ENCODE data around the gene MYLK. TPM values are rescaled to one million over a fixed set of nuclear protein-coding genes. Genes with fewer than 3 reads are reported as not detected.
"Not testable (repeated sequence)": the region's sequence is repeated elsewhere in the genome, so short reads cannot be mapped to it uniquely, and the experiment has no call there.

MYLK gene
- 51.1 TPM for total RNA-seq

DNA sequence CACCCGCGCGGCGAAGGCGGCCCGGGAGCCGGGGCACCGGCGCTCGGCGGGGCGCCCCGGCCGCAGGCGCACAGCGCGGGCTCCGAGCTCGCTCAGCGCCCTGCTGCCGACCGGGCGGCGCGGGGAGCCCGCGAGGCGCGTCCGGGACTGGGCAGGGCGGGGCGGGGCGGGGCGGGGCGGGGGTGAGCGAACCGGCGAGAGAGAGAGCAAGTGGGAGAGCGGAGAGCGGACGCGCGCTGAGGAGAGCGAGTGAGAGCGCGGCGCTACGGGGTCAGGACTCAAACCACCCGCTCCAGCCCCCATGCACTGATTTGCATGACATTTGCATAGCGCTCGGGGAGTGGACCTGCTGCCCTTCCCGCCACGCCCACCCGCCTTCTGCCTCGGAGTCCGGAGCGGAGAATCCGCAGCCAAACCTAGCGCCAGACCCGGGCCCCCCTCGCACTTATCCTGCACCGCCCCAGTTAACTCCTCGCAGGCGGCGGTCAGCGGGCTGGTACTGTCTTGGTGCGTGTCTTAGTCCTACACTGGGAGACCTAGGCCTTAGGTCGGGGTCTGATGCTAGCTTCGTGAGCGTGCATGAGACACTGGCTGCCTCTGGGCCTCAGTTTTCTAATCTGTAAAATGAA lies at the start of gene MYLK:
Gene MYLK (minus strand): TSS at position 130 of the 629 bp plus-strand sequence. CDS start 90,491 bp downstream, outside the sequence.
- ATAC-seq = peak; percentile 85
- peak; percentile 70 for DNase-seq (ENCODE audit: low spot score)
- intact Hi-C loops (cut with DNase I) = no loop called here

DNA sequence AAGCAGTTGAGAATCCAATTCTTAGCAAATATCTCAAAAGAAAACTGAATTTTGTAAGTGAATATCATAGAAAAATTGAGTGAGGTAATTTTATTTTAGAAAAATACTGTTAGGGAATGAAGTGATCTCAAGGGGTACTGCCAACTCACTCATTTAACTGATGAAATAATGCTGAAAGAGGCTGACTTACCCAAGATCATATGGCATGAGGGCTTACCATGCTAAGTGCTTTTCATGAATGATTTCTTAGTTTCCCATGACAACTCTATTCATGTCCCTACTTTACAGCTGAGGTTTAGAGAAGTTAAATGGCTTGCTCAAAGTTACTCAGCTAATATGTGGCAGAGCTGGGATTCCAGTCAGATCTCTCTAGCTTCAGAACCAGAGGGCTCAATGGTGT lies 46.3 kb upstream of the MYLK start:
- intact Hi-C loops (cut with DNase I) = no loop called here
- no peak for DNase-seq (ENCODE audit: low spot score)
- ATAC-seq = no peak

DNA sequence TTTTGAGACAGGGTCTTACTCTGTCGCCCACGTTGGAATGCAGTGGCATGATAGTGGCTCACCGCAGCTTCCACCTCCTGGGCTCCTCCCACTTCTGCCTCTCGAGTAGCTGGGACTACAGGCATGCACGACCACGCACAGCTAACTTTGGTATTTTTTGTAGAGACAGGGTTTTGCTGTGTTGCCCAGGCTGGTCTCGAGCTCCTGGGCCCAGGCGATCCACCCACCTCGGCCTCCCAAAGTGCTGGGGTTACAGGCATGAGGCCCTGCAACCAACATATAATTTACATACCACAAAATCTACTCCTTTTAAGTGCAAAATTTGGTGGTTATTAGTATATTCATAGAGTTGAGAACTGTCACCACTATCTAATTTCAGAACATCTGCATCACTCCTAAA lies 45.2 kb upstream of the MYLK start:
- ATAC-seq (no peak), DNase-seq (ENCODE audit: low spot score) (no peak)
- intact Hi-C loops (cut with DNase I) = no loop called here

- no peak for ATAC-seq
- no peak for DNase-seq (ENCODE audit: low spot score)
- intact Hi-C loops (cut with DNase I) = no loop called here
These were observed 42.3 kb upstream of the MYLK start for GRCh38 chr3:123926396-123926795.

DNA sequence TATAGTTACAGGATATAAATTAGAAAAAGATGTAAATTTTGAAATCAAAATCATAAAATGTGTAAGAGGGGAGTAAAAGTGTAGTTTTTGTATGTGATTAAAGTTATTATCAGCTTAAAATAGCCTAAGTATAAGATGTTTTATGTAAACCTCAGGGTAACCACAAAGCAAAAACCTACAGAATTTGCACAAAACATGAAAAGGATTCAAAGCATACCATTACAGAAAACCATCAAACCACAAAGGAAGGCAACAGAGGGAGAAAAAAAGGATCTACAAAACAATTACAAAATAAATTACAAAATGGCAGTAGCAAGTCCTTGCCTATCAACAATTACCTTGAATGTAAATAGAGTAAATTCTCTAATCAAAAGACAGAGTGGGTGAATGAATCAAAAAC lies 36.7 kb upstream of the MYLK start:
- intact Hi-C loops (cut with DNase I) = no loop called here
- DNase-seq (ENCODE audit: low spot score) (no peak), ATAC-seq (no peak)

GRCh38 chr3:123920383-123920782 lies 36.3 kb upstream of the MYLK start:
- DNase-seq (ENCODE audit: low spot score) (no peak), ATAC-seq (no peak)
- intact Hi-C loops (cut with DNase I) = no loop called here

- intact Hi-C loops (cut with DNase I) = no loop called here
- DNase-seq (ENCODE audit: low spot score) (no peak), ATAC-seq (no peak)
These were observed 35.2 kb upstream of the MYLK start for GRCh38 chr3:123919353-123919752.

DNA sequence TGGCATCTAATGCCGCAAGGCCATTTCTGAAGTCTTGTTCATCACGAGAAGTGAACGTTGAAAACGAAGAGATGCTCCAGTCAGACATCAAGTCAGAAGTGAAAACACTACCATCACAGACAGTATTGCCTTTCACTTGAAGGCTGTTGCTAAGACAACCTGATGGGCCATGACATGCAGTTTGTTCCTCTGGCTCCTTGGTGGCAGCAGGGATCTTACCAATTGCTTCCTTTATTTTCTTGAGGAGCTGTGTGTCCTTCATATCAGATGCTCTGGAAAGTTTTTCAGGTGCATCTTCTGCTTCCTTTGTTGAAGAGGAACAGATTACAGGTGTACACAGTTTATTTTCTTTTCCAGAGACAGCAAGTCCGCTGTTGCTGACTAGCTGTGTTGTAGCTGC lies 30.7 kb upstream of the MYLK start:
- DNase-seq (ENCODE audit: low spot score) (no peak), ATAC-seq (no peak)
- intact Hi-C loops (cut with DNase I) = no loop called here

- intact Hi-C loops (cut with DNase I) = no loop called here
- no peak for DNase-seq (ENCODE audit: low spot score)
- no peak for ATAC-seq
These were observed 25.7 kb upstream of the MYLK start for GRCh38 chr3:123909785-123910184.

DNA sequence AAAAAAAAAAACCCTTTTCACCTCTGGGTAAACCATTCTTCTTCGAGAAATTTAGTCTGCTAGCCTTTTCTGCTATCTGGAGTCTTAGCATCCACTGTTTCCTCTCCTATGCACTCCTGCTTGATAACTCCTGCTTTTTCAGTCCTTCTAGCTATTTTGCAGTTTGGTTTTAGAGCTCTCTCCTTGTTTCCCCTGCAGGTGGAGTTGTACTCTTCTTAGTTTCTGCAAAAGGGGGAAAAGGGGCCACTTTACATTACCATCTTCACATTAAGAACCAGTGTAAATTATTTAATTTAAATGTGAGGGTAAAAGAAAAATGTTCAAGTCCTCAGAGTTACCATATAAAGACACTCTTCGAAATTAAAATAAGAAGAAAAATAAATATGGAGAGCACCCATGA lies 23.6 kb upstream of the MYLK start:
- intact Hi-C loops (cut with DNase I) = no loop called here
- DNase-seq (ENCODE audit: low spot score) (no peak), ATAC-seq (no peak)

- DNase-seq (ENCODE audit: low spot score) (no peak), ATAC-seq (no peak)
- intact Hi-C loops (cut with DNase I) = no loop called here
These were observed 15.3 kb upstream of the MYLK start for GRCh38 chr3:123899300-123899865.

GRCh38 chr3:123893012-123893411 lies 8.9 kb upstream of the MYLK start:
- ATAC-seq = no peak
- intact Hi-C loops (cut with DNase I) = no loop called here
- DNase-seq (ENCODE audit: low spot score) = no peak

DNA sequence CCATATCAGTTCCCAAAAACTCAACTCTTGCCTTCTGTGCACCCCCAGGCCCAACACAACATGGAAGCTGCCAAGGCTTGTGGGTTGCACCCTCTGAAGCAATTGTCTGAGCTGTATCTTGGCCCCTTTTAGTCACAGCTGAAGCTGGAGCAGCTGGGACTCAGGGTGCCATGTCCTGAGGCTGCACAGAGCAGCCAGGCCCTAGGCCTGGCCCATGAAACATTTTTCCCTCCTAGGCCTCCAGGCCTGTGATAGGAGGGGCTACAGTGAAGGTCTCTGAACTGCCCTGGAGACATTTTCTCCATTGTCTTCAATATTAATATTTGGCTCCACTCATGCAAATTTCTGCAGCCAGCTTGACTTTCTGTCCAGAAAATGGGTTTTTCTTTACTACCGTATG lies 8.1 kb upstream of the MYLK start:
- no peak for DNase-seq (ENCODE audit: low spot score)
- intact Hi-C loops (cut with DNase I) = no loop called here
- ATAC-seq = no peak

- DNase-seq (ENCODE audit: low spot score); ATAC-seq; intact Hi-C loops (cut with DNase I): not testable (repeated sequence)
These were observed 6.9 kb upstream of the MYLK start for GRCh38 chr3:123890991-123891390.

DNA sequence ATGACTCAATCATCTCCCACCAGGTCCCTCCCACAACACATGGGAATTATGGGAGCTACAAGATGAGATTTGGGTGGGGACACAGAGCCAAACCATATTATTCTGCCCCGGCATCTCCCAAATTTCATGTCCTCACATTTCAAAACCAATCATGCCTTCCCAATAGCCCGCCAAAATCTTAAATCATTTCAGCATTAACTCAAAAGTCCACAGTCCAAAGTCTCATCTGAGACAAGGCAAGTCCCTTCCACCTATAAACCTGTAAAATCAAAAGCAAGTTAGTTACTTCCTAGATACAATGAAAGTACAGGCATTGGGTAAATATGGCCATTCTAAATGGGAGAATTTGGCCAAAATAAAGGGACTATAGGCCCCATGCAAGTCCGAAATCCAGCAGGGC lies 6.0 kb upstream of the MYLK start:
- ATAC-seq; DNase-seq (ENCODE audit: low spot score); intact Hi-C loops (cut with DNase I): not testable (repeated sequence)

- no peak for DNase-seq (ENCODE audit: low spot score)
- no peak for ATAC-seq
- intact Hi-C loops (cut with DNase I) = no loop called here
These were observed 861 bp upstream of the MYLK start for GRCh38 chr3:123884993-123885392.

- intact Hi-C loops (cut with DNase I) = no loop called here
- ATAC-seq (peak; percentile 30), DNase-seq (ENCODE audit: low spot score) (no peak)
These were observed 380 bp downstream of the MYLK start for GRCh38 chr3:123883701-123884202.

DNA sequence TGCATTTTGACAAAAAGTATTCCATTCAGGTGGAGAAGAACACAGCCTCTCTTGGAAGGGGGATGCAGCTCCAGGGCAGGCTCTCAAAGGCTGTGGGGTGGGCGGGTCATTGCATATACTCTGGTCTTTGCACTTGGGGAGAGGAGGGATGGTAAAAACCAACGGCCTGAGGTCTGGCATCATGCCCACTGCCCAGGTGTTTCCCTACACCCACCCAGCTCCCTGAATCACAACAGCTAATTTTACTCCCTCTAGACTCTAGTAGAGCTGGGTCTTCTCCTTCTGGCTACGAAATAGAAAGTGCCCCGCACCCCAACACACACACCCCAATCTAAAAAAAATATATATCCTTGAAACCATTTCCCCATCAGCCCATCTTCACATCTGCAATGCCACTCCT lies 1.0 kb downstream of the MYLK start:
- intact Hi-C loops (cut with DNase I) = no loop called here
- DNase-seq (ENCODE audit: low spot score) (no peak), ATAC-seq (no peak)

DNA sequence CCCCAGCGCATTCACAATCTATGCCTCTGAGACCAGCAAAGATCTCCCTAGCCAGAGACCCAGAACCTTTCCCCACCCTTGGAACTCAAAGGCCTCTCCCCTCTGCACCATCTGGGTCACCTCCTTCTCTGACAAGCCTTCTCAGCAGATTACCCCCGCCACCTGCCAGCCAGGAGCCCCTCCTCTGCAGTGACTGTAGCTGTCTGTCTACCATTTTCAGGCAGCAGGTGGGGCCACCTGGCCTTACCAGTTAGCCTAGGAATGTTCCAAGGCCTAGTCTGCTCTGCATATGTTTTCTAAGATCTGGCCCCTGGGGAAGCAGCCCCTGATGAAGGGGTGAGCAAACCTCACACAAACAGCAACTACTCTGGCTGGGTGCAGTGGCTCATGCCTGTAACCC lies 2.4 kb downstream of the MYLK start:
- ATAC-seq = no peak
- intact Hi-C loops (cut with DNase I) = no loop called here
- DNase-seq (ENCODE audit: low spot score) = no peak

GRCh38 chr3:123880998-123881561 lies 3.1 kb downstream of the MYLK start:
- DNase-seq (ENCODE audit: low spot score) = no peak
- intact Hi-C loops (cut with DNase I) = no loop called here
- ATAC-seq = no peak

DNA sequence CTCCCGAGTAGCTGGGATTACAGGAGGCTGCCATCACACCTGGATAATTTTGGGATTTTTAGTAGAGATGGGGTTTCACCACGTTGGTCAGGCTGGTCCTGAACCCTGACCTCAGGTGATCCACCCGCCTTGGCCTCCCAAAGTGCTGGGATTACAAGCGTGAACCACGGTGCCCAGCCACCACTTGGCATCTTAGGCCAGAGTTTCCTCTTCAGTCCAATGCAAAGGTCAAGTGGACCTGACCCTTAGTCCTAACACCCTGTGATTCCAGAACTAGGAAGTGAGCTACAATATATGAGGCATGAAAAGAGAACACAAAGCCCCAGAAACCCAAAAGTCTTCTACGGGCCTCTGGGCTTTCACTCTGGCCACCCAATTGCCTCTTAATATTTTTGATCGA lies 5.3 kb downstream of the MYLK start:
- DNase-seq (ENCODE audit: low spot score) (no peak), ATAC-seq (no peak)
- intact Hi-C loops (cut with DNase I) = no loop called here

Data from sciatic nerve (tissue), 2 donors.